ENCODE measurements around the gene IER2.

- TF ChIP-seq, protein P1, sequence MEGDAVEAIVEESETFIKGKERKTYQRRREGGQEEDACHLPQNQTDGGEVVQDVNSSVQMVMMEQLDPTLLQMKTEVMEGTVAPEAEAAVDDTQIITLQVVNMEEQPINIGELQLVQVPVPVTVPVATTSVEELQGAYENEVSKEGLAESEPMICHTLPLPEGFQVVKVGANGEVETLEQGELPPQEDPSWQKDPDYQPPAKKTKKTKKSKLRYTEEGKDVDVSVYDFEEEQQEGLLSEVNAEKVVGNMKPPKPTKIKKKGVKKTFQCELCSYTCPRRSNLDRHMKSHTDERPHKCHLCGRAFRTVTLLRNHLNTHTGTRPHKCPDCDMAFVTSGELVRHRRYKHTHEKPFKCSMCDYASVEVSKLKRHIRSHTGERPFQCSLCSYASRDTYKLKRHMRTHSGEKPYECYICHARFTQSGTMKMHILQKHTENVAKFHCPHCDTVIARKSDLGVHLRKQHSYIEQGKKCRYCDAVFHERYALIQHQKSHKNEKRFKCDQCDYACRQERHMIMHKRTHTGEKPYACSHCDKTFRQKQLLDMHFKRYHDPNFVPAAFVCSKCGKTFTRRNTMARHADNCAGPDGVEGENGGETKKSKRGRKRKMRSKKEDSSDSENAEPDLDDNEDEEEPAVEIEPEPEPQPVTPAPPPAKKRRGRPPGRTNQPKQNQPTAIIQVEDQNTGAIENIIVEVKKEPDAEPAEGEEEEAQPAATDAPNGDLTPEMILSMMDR (IDR thresholded peaks at IDR 0.05), result no peak
- peak in 1 of 2 donors; percentile 20 for TF ChIP-seq POLR2A (IDR thresholded peaks at IDR 0.05)
Measured at GRCh38 chr19:13155472-13156359, 5.5 kb downstream of the IER2 start.

Measured in vagina (tissue), 2 donors.